HepG2 (cell line): ENCODE measurements around the gene SLC17A9. TPM values are rescaled to one million over a fixed set of nuclear protein-coding genes. Genes with fewer than 3 reads are reported as not detected.

Source experiments
- ATF4 ChIP-seq, 2 experiments: fragments of 450-650 bp in 1 of 2; sonication (generic) in 1 of 2; formaldehyde crosslinking; IDR thresholded peaks; 2 replicates each; pipeline versions ENCODE4 v1.5.0 to v1.8.0; 2020 to 2022; ENCODE audit warnings: mild to moderate bottlenecking in 1 of 2, missing genetic modification reagents in 1 of 2
- CEBPZ ChIP-seq: IDR thresholded peaks from 2 replicates; pipeline ENCODE4 v1.6.1; 2012; ENCODE audit warnings: low read length, improper control_type of control experiment
- FOXP4 ChIP-seq: sonication (generic); formaldehyde crosslinking; IDR thresholded peaks from 2 replicates; pipeline ENCODE4 v1.4.0; 2020; ENCODE audit warnings: missing genetic modification reagents
- JARID2 ChIP-seq: sonication (generic); formaldehyde crosslinking; IDR thresholded peaks from 2 replicates; pipeline ENCODE4 v1.8.1; 2023; ENCODE audit warnings: missing genetic modification reagents, inconsistent platforms; ENCODE audit not compliant: insufficient replicate concordance
- MTF1 ChIP-seq: sonication (generic); formaldehyde crosslinking; IDR thresholded peaks from 2 replicates; pipeline ENCODE4 v1.5.0; 2020; ENCODE audit warnings: missing genetic modification reagents
- SP2 ChIP-seq: sonication (generic); formaldehyde crosslinking; IDR thresholded peaks from 2 replicates; pipeline ENCODE4 v1.5.1; 2020; ENCODE audit warnings: mild to moderate bottlenecking, missing genetic modification reagents
- ZBTB7B ChIP-seq: sonication (generic); formaldehyde crosslinking; IDR thresholded peaks from 2 replicates; pipeline ENCODE4 v1.4.0; 2020; ENCODE audit warnings: missing genetic modification reagents
- ZNF264 ChIP-seq: sonication (generic); formaldehyde crosslinking; IDR thresholded peaks from 2 replicates; pipeline ENCODE4 v1.4.0; 2020; ENCODE audit warnings: missing genetic modification reagents
- ZNF292 ChIP-seq: sonication (generic); formaldehyde crosslinking; IDR thresholded peaks from 2 replicates; pipeline ENCODE4 v1.8.1; 2022; ENCODE audit warnings: mild to moderate bottlenecking, low read depth, missing genetic modification reagents, borderline replicate concordance
- ZNF510 ChIP-seq: sonication (generic); formaldehyde crosslinking; IDR thresholded peaks from 2 replicates; pipeline ENCODE4 v1.4.0; 2020; ENCODE audit warnings: low read depth, mild to moderate bottlenecking, missing genetic modification reagents
- ZNF589 ChIP-seq: sonication (generic); formaldehyde crosslinking; conservative IDR thresholded peaks from 2 replicates; pipeline ENCODE4 v1.8.0; 2022; ENCODE audit warnings: mild to moderate bottlenecking, moderate library complexity, missing genetic modification reagents
- ZNF737 ChIP-seq: sonication (generic); formaldehyde crosslinking; IDR thresholded peaks from 2 replicates; pipeline ENCODE4 v1.5.0; 2020; ENCODE audit warnings: missing genetic modification reagents, mild to moderate bottlenecking, borderline replicate concordance
- polyA plus RNA-seq, 8 experiments: library from polyadenylated mRNA; depleted of rRNA in 3 of 8; stranded (reverse) in 7 of 8; unstranded in 1 of 8; fragments of >200 nt; fragmentation: Illumina TruSeq in 4 of 8; extraction: Trizol in 4 of 8; gene quantifications; 2 replicates each; pipeline versions ENCODE4 v1.2.1 to v1.2.3, GENCODE V29; 2011 to 2016; ENCODE audit warnings: low read depth in 4 of 8, missing spikeins in 1 of 8, mixed read lengths in 1 of 8; ENCODE audit not compliant: insufficient read depth in 1 of 8
- total RNA-seq, 5 experiments: library from RNA; depleted of rRNA; stranded (reverse); fragments of >200 nt; fragmentation: Illumina TruSeq; extraction: Trizol; gene quantifications; 2 replicates each; pipeline ENCODE4 v1.2.3, GENCODE V29; 2016; ENCODE audit warnings: low read depth in 1 of 5
- TF ChIP-seq, protein P1 (sequence below): sonication (generic); formaldehyde crosslinking; IDR thresholded peaks from 2 replicates; pipeline ENCODE4 v1.5.0; 2020; ENCODE audit warnings: mild to moderate bottlenecking, missing genetic modification reagents
- TF ChIP-seq, protein P2 (sequence below): IDR thresholded peaks from 2 replicates; pipeline ENCODE4 v1.6.1; 2016; ENCODE audit warnings: mild to moderate bottlenecking, missing biosample characterization, missing genetic modification reagents
- TF ChIP-seq, protein P3 (sequence below): sonication (generic); formaldehyde crosslinking; IDR thresholded peaks from 2 replicates; pipeline ENCODE4 v1.9.0; 2021; ENCODE audit warnings: missing genetic modification reagents, borderline replicate concordance

Gene SLC17A9
- total and polyA plus RNA-seq, 2 of the 13 experiments (the other 11 are each of a cell fraction or from before 2014, with no cell fraction given), result 110 to 191 TPM

DNA sequence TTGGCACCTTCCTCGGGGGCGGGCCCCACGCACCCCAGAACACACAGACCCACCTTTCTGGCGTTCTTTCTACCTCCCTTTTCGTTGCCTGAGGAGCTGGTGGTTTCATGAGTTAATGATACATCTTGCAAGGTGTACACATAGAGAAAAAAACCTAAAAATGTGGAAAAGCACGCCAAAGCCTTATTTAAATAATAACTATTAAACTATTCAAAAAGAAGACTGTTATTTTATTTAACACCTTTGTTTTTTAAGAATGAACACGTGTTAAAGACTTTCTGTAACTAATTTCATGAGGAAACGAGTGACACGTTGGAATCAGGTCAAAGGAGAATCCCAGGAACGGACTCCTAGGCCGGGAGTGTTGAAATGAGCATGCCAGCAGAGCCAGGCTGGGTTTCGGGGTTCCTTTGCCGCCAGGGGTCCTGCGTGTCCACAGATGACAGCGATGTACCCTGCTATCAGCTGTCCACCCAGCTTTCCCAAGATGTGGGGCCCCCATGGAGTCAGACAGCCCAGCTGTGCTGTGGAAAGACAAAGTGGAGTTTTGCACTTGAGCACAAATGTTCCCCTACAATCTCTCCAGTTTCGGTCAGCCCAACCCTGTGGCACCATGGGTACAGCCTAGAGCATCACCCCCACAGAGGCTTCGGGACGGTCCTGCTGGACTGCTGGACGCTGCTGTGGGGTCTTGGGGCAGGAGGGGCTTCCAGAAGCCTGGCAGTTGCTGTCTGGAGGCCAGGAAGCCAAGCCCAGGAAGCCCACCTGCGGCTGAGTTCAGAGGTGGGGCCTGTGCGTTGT, 16.1 kb downstream of the SLC17A9 start (continued):
- TF ChIP-seq, protein P1, sequence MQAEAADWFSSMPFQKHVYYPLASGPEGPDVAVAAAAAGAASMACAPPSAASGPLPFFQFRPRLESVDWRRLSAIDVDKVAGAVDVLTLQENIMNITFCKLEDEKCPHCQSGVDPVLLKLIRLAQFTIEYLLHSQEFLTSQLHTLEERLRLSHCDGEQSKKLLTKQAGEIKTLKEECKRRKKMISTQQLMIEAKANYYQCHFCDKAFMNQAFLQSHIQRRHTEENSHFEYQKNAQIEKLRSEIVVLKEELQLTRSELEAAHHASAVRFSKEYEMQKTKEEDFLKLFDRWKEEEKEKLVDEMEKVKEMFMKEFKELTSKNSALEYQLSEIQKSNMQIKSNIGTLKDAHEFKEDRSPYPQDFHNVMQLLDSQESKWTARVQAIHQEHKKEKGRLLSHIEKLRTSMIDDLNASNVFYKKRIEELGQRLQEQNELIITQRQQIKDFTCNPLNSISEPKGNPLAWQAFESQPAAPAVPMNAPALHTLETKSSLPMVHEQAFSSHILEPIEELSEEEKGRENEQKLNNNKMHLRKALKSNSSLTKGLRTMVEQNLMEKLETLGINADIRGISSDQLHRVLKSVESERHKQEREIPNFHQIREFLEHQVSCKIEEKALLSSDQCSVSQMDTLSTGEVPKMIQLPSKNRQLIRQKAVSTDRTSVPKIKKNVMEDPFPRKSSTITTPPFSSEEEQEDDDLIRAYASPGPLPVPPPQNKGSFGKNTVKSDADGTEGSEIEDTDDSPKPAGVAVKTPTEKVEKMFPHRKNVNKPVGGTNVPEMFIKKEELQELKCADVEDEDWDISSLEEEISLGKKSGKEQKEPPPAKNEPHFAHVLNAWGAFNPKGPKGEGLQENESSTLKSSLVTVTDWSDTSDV (CRISPR knock-in tag), result no peak
- TF ChIP-seq ZBTB7B (CRISPR knock-in tag) (peak; percentile 49; the same call in 1 of the 2 replicates), ZNF589 (CRISPR knock-in tag) (0 out of 2 replicates have a peak, but pooled peaks have one; percentile 17), CEBPZ (no peak), ZNF510 (CRISPR knock-in tag) (no peak), ZNF737 (CRISPR knock-in tag) (no peak), ZNF292 (CRISPR knock-in tag) (no peak), JARID2 (CRISPR knock-in tag) (no peak), FOXP4 (CRISPR knock-in tag) (peak; percentile 11; the same call in 1 of the 2 replicates), SP2 (CRISPR knock-in tag) (no peak), ZNF264 (no peak), ATF4 (CRISPR knock-in tag; IDR thresholded peaks at IDR 0.05) (no peak; a peak in 1 of 4 replicates), MTF1 (0 out of 2 replicates have a peak, but pooled peaks have one; percentile 56)
- TF ChIP-seq, protein P2, sequence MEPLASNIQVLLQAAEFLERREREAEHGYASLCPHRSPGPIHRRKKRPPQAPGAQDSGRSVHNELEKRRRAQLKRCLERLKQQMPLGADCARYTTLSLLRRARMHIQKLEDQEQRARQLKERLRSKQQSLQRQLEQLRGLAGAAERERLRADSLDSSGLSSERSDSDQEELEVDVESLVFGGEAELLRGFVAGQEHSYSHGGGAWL (CRISPR knock-in tag), result 0 out of 2 replicates have a peak, but pooled peaks have one; percentile 31
- TF ChIP-seq, protein P3, sequence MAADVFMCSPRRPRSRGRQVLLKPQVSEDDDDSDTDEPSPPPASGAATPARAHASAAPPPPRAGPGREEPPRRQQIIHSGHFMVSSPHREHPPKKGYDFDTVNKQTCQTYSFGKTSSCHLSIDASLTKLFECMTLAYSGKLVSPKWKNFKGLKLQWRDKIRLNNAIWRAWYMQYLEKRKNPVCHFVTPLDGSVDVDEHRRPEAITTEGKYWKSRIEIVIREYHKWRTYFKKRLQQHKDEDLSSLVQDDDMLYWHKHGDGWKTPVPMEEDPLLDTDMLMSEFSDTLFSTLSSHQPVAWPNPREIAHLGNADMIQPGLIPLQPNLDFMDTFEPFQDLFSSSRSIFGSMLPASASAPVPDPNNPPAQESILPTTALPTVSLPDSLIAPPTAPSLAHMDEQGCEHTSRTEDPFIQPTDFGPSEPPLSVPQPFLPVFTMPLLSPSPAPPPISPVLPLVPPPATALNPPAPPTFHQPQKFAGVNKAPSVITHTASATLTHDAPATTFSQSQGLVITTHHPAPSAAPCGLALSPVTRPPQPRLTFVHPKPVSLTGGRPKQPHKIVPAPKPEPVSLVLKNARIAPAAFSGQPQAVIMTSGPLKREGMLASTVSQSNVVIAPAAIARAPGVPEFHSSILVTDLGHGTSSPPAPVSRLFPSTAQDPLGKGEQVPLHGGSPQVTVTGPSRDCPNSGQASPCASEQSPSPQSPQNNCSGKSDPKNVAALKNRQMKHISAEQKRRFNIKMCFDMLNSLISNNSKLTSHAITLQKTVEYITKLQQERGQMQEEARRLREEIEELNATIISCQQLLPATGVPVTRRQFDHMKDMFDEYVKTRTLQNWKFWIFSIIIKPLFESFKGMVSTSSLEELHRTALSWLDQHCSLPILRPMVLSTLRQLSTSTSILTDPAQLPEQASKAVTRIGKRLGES (CRISPR knock-in tag), result no peak
